Sigmoid colon (tissue), 4 donors: Measurements from ENCODE around the gene NCOA1.

Source experiments
- CTCF ChIP-seq, 4 experiments: fragments of 450-650 bp in 3 of 4; fragments of 200-600 bp in 1 of 4; IDR thresholded peaks; one replicate each; pipeline ENCODE4 v1.5.1; 2016 to 2019; ENCODE audit warnings: antibody characterized with exemption in 4 of 4, mild to moderate bottlenecking in 3 of 4, moderate library complexity in 2 of 4
- EP300 ChIP-seq, 4 donors: sonication (generic); formaldehyde crosslinking; IDR thresholded peaks; one replicate each; pipeline ENCODE4 v1.6.1; 2017; ENCODE audit warnings: antibody characterized with exemption in 4 of 4
- POLR2A ChIP-seq, 2 donors: fragments of 450-650 bp; IDR thresholded peaks; one replicate each; pipeline ENCODE4 v1.6.1; 2016; ENCODE audit warnings: antibody characterized with exemption in 2 of 2, mild to moderate bottlenecking in 2 of 2, moderate library complexity in 2 of 2
- POLR2AphosphoS5 ChIP-seq, 4 donors: sonication (generic); formaldehyde crosslinking; IDR thresholded peaks; one replicate each; pipeline ENCODE4 v1.6.1; 2017; ENCODE audit warnings: antibody characterized with exemption in 4 of 4

DNA sequence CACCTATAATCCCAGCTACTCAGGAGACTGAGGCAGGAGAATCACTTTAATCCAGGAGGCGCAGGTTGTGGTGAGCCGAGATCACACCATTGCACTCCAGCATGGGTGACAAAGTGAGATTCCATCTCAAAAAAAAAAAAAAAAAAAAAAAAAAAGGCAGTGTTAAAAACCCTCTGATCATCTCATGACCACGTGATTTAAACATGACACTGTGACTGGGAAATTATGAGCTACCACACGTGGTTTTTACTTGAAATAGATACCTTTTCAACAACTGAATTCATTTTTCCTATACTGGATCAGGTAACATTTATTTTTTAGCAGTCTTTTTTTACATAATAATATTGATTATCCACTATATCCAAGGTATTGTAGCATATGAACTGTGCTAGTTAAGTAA lies 199.5 kb downstream of the NCOA1 start:
- TF ChIP-seq POLR2A (IDR thresholded peaks at IDR 0.05) (no peak), CTCF (IDR thresholded peaks at IDR 0.05) (no peak), POLR2AphosphoS5 (IDR thresholded peaks at IDR 0.05) (no peak), EP300 (IDR thresholded peaks at IDR 0.05) (no peak)
